Activated T-cell treated with anti-CD3 and anti-CD28 coated beads for 1 hour (primary cell): ENCODE measurements around the gene ATP5F1D.
"Not testable (repeated sequence)": the region's sequence is repeated elsewhere in the genome, so short reads cannot be mapped to it uniquely, and the experiment has no call there.

Experiments used
- DNase-seq: peaks from one replicate; pipeline ENCODE4 v3.0.0-alpha.2; 2020; ENCODE audit warnings: low read depth

Gene ATP5F1D

GRCh38 chr19:1233115-1233667, 8.4 kb upstream of the ATP5F1D start:
- DNase-seq = no peak

GRCh38 chr19:1234051-1234954, 7.2 kb upstream of the ATP5F1D start:
- DNase-seq = no peak

- no peak for DNase-seq
These were observed 6.6 kb upstream of the ATP5F1D start for GRCh38 chr19:1234955-1235380.

- no peak for DNase-seq
These were observed 5.7 kb upstream of the ATP5F1D start for GRCh38 chr19:1235625-1236538.

- DNase-seq = no peak
These were observed 5.0 kb upstream of the ATP5F1D start for GRCh38 chr19:1236576-1236975.

GRCh38 chr19:1237027-1237659, 4.4 kb upstream of the ATP5F1D start:
- no peak for DNase-seq

GRCh38 chr19:1237754-1238368, 3.7 kb upstream of the ATP5F1D start, which contains the start of gene CBARP:
Gene CBARP (minus strand): TSS chr19:1238005. CDS start chr19:1236100, 1,905 bp downstream.
- DNase-seq = no peak

GRCh38 chr19:1238369-1239303, 2.9 kb upstream of the ATP5F1D start:
- DNase-seq = no peak

- DNase-seq = no peak
These were observed 2.1 kb upstream of the ATP5F1D start for GRCh38 chr19:1239420-1239795.

- peak; percentile 81 for DNase-seq
These were observed 1.5 kb upstream of the ATP5F1D start for GRCh38 chr19:1239796-1240737.

- DNase-seq = no peak
These were observed 626 bp upstream of the ATP5F1D start for GRCh38 chr19:1240925-1241324.

GRCh38 chr19:1243768-1244692, 2.5 kb downstream of the ATP5F1D start:
- peak; percentile 86 for DNase-seq

- no peak for DNase-seq
These were observed 3.3 kb downstream of the ATP5F1D start for GRCh38 chr19:1244693-1245451.

GRCh38 chr19:1245494-1246264, 4.1 kb downstream of the ATP5F1D start:
- DNase-seq = no peak

GRCh38 chr19:1246265-1247087, 4.9 kb downstream of the ATP5F1D start:
- not testable (repeated sequence) for DNase-seq

- no peak for DNase-seq
These were observed 6.2 kb downstream of the ATP5F1D start for GRCh38 chr19:1247748-1248138.
